OCI-LY1 (cell line): ENCODE results near the gene HDDC2.

ENCODE experiments used
- CTCF ChIP-seq: fragments of 200-600 bp; sonication (generic), shearing (Covaris generic); IDR thresholded peaks from 2 replicates; pipeline ENCODE4 v1.5.1; 2017; ENCODE audit warnings: mild to moderate bottlenecking, antibody characterized with exemption, low read length, moderate library complexity, mixed read lengths
- EZH2 ChIP-seq: fragments of 200-600 bp; sonication (generic), shearing (Covaris generic); IDR thresholded peaks from 2 replicates; pipeline ENCODE4 v1.8.0; 2017; ENCODE audit warnings: borderline replicate concordance, mixed run types, mild to moderate bottlenecking, antibody characterized with exemption, low read length, moderate library complexity, mixed read lengths

GRCh38 chr6:125246566-125246965 is 55.2 kb downstream of the HDDC2 start:
- no peak for TF ChIP-seq CTCF
- TF ChIP-seq EZH2 = no peak
